Suprapubic skin (tissue), 4 donors: ENCODE data around the gene ST3GAL3. TPM values are rescaled to one million over a fixed set of nuclear protein-coding genes. Genes with fewer than 3 reads are reported as not detected.

Source experiments
- DNase-seq, 2 donors: peaks; one replicate each; pipeline ENCODE4 v3.0.0-alpha.2; 2019; ENCODE audit warnings: low spot score in 2 of 2
- H3K27ac ChIP-seq: fragments of 200-600 bp; sonication (generic); one replicate; pipeline ENCODE4 v1.5.1; 2019
- H3K27me3 ChIP-seq: fragments of 200-600 bp; sonication (generic); one replicate; pipeline ENCODE4 v1.5.1; 2019
- H3K36me3 ChIP-seq: fragments of 200-600 bp; sonication (generic); one replicate; pipeline ENCODE4 v1.5.1; 2019
- H3K4me1 ChIP-seq: fragments of 200-600 bp; sonication (generic); one replicate; pipeline ENCODE4 v1.5.1; 2019
- H3K4me3 ChIP-seq: fragments of 200-600 bp; sonication (generic); one replicate; pipeline ENCODE4 v1.5.1; 2019; ENCODE audit warnings: mild to moderate bottlenecking
- H3K9me3 ChIP-seq: fragments of 200-600 bp; sonication (generic); one replicate; pipeline ENCODE4 v1.5.1; 2019
- EP300 ChIP-seq: sonication (generic); formaldehyde crosslinking; IDR thresholded peaks from one replicate; pipeline ENCODE4 v1.6.1; 2017; ENCODE audit warnings: antibody characterized with exemption
- POLR2A ChIP-seq, 2 donors: fragments of 450-650 bp; IDR thresholded peaks; one replicate each; pipeline ENCODE4 v1.6.1; 2017; ENCODE audit warnings: antibody characterized with exemption in 2 of 2, mild to moderate bottlenecking in 2 of 2, moderate library complexity in 2 of 2
- POLR2AphosphoS5 ChIP-seq, 3 donors: sonication (generic); formaldehyde crosslinking; IDR thresholded peaks; one replicate each; pipeline ENCODE4 v1.6.1; 2017; ENCODE audit warnings: antibody characterized with exemption in 3 of 3
- WGBS: methylation state at CpG from one replicate; pipeline ENCODE4 v1.1.5; 2018; 5-methylcytosine and 5-hydroxymethylcytosine counted together
- total RNA-seq, 4 donors: library from RNA; depleted of rRNA; stranded (reverse); fragments of >200 nt; gene quantifications; one replicate each; pipeline ENCODE4 v1.1.0, GENCODE V29; 2016
- TF ChIP-seq, protein P1 (sequence below), 2 donors: fragments of 200-600 bp in 1 of 2; fragments of 450-650 bp in 1 of 2; sonication (generic) in 1 of 2; IDR thresholded peaks; one replicate each; pipeline ENCODE4 v1.5.1; 2016 to 2019; ENCODE audit warnings: antibody characterized with exemption in 2 of 2, mild to moderate bottlenecking in 1 of 2, moderate library complexity in 1 of 2

The ST3GAL3 gene
- total RNA-seq, 4 donors from 2014 or later: 6.3 to 21.0 (median 9.9) TPM

GRCh38 chr1:43957407-43958040 lies 250.2 kb downstream of the ST3GAL3 start:
- WGBS: 87% methylated on average over 7 of the region's 7 CpGs
- H3K36me3 ChIP-seq: peaks cover 62% of the 10 kb centered on the region
- no peaks in the 10 kb centered on the region for H3K4me1 ChIP-seq
- no peak overlapping the region for H3K4me3 ChIP-seq
- no peak overlapping the region for H3K27ac ChIP-seq
- DNase-seq: no peak
- TF ChIP-seq, protein P1, sequence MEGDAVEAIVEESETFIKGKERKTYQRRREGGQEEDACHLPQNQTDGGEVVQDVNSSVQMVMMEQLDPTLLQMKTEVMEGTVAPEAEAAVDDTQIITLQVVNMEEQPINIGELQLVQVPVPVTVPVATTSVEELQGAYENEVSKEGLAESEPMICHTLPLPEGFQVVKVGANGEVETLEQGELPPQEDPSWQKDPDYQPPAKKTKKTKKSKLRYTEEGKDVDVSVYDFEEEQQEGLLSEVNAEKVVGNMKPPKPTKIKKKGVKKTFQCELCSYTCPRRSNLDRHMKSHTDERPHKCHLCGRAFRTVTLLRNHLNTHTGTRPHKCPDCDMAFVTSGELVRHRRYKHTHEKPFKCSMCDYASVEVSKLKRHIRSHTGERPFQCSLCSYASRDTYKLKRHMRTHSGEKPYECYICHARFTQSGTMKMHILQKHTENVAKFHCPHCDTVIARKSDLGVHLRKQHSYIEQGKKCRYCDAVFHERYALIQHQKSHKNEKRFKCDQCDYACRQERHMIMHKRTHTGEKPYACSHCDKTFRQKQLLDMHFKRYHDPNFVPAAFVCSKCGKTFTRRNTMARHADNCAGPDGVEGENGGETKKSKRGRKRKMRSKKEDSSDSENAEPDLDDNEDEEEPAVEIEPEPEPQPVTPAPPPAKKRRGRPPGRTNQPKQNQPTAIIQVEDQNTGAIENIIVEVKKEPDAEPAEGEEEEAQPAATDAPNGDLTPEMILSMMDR (IDR thresholded peaks at IDR 0.05): no peak
- TF ChIP-seq EP300: no peak
- no peak for TF ChIP-seq POLR2A (IDR thresholded peaks at IDR 0.05)
- TF ChIP-seq POLR2AphosphoS5 (IDR thresholded peaks at IDR 0.05): no peak
- H3K27me3 ChIP-seq: no peaks in the 10 kb centered on the region
- H3K9me3 ChIP-seq: no peaks in the 10 kb centered on the region

DNA sequence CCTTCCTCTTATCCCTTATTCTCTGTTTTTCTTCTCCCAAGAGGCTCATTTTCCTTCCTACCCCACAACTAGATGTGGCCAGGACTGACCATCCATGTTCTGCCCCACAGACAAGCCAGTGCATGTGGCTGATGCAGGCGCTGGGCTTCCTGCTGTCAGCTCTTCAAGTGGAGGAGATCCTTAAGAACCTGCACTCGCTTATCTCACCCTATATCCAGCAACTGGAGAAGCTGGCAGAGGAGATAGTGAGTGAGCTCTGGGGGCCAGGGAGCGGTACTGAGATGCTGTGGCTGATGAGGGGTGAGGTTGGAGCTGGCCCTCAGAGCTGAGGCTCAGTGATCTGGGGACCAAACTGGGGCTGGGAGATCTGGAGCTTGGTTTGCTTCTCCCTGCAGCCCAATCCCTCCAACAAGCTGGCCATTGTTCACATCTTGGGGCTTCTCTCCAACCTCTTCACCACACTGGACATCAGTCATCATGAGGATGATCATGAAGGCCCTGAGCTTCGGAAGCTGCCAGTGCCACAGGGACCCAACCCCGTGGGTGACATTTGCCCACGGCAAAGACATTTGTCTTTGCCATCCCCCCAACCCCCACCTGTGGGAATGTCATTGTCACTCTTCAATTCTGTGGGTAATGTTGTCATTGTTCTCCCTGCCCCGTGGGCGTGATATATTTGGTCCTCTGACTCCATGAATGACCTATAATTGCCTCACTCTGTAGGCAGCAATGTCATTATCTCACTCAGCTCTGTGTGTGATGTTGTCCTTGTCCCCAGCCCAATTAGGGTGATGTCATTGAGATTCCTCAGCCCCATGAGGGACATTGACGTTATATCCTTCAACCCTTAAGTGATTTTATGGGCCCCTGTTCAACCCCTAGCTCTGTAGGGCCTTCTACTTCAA lies 251.3 kb downstream of the ST3GAL3 start:
- no peak for DNase-seq
- TF ChIP-seq, protein P1 (IDR thresholded peaks at IDR 0.05): no peak
- TF ChIP-seq POLR2A (IDR thresholded peaks at IDR 0.05) (no peak), POLR2AphosphoS5 (IDR thresholded peaks at IDR 0.05) (no peak), EP300 (no peak)
- Histone ChIP-seq H3K27me3 (no peaks in the 10 kb centered on the region), H3K4me3 (no peak overlapping the region), H3K27ac (no peak overlapping the region), H3K36me3 (peaks cover 69% of the 10 kb centered on the region), H3K4me1 (no peaks in the 10 kb centered on the region), H3K9me3 (no peaks in the 10 kb centered on the region)
- WGBS: 88% methylated on average over 9 of the region's 9 CpGs

- TF ChIP-seq, protein P1 (IDR thresholded peaks at IDR 0.05): no peak
- TF ChIP-seq POLR2A (IDR thresholded peaks at IDR 0.05) (no peak), EP300 (no peak), POLR2AphosphoS5 (IDR thresholded peaks at IDR 0.05) (no peak)
- Histone ChIP-seq H3K9me3 (no peaks in the 10 kb centered on the region), H3K4me3 (no peak overlapping the region), H3K4me1 (no peaks in the 10 kb centered on the region), H3K36me3 (peaks cover 80% of the 10 kb centered on the region), H3K27me3 (no peaks in the 10 kb centered on the region), H3K27ac (no peak overlapping the region)
- no peak for DNase-seq
- WGBS: 92% methylated on average over 5 of the region's 8 CpGs
Observed at GRCh38 chr1:43960798-43961197, 253.5 kb downstream of the ST3GAL3 start.

- H3K27ac ChIP-seq: no peak overlapping the region
- no peaks in the 10 kb centered on the region for H3K4me1 ChIP-seq
- H3K9me3 ChIP-seq: no peaks in the 10 kb centered on the region
- TF ChIP-seq POLR2AphosphoS5 (IDR thresholded peaks at IDR 0.05) (no peak), POLR2A (IDR thresholded peaks at IDR 0.05) (no peak), EP300 (no peak)
- TF ChIP-seq, protein P1 (IDR thresholded peaks at IDR 0.05): no peak
- peaks cover 82% of the 10 kb centered on the region for H3K36me3 ChIP-seq
- DNase-seq: no peak
- H3K4me3 ChIP-seq: no peak overlapping the region
- WGBS: 96% methylated on average over 3 of the region's 3 CpGs
- no peaks in the 10 kb centered on the region for H3K27me3 ChIP-seq
Observed at GRCh38 chr1:43961692-43962091, 254.4 kb downstream of the ST3GAL3 start.

DNA sequence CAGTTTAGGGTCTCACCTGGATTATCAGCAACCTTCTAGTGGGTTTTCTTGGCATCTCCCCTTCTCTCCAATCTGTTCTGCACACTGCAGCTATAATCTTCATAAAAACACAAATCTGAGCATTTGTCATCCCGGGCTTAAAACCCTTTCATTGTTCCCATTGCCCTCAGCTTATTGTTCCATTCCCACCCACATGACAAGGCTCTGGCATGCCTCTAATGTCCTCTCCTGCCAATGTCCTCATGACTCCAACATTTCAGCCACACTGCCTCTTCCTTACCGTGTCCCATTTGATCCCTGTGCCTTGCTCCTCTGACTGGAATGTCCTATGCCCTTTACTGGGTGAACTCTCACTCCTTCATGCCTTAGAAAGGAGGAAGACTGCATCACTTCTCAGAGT lies 255.0 kb downstream of the ST3GAL3 start:
- Histone ChIP-seq H3K9me3 (no peaks in the 10 kb centered on the region), H3K4me1 (no peaks in the 10 kb centered on the region), H3K4me3 (no peak overlapping the region), H3K36me3 (peaks cover 83% of the 10 kb centered on the region), H3K27me3 (no peaks in the 10 kb centered on the region), H3K27ac (no peak overlapping the region)
- DNase-seq: no peak
- TF ChIP-seq EP300: no peak
- TF ChIP-seq, protein P1 (IDR thresholded peaks at IDR 0.05): no peak
- TF ChIP-seq POLR2AphosphoS5 (IDR thresholded peaks at IDR 0.05): no peak
- no peak for TF ChIP-seq POLR2A (IDR thresholded peaks at IDR 0.05)
- 85% methylated on average over 2 of the region's 2 CpGs for WGBS
